H1 (cell line): ENCODE results near the gene HNF1B. TPM values are rescaled to one million over a fixed set of nuclear protein-coding genes. Genes with fewer than 3 reads are reported as not detected.
A peak's percentile ranks its signal among the peaks of the same experiment; 100 is the strongest.

ENCODE experiments used
- BACH1 ChIP-seq: IDR thresholded peaks from 2 replicates; pipeline ENCODE4 v1.6.1; 2012; ENCODE audit warnings: low read length, improper control_type of control experiment
- NANOG ChIP-seq: IDR thresholded peaks from 2 replicates; pipeline ENCODE4 v1.6.1; 2011; ENCODE audit warnings: low read length, low read depth, mild to moderate bottlenecking, inconsistent platforms; ENCODE audit not compliant: insufficient read depth, poor library complexity, severe bottlenecking
- RBBP5 ChIP-seq: IDR thresholded peaks from 2 replicates; pipeline ENCODE4 v1.7.1; 2012; ENCODE audit warnings: low read depth, mild to moderate bottlenecking, inconsistent platforms, low read length, moderate library complexity, borderline replicate concordance
- SAP30 ChIP-seq: fragments of 300-600 bp; sonication (generic); IDR thresholded peaks from 2 replicates; pipeline ENCODE4 v1.7.1; 2012; ENCODE audit warnings: low read length, moderate library complexity, mild to moderate bottlenecking, inconsistent platforms; ENCODE audit not compliant: insufficient read depth, insufficient replicate concordance
- SP4 ChIP-seq: IDR thresholded peaks from 2 replicates; pipeline ENCODE4 v1.6.1; 2012; ENCODE audit warnings: low read length, inconsistent platforms
- SRF ChIP-seq: IDR thresholded peaks from 2 replicates; pipeline ENCODE4 v1.6.1; 2011; ENCODE audit warnings: mild to moderate bottlenecking, low read depth, low read length, moderate library complexity
- TAF7 ChIP-seq: optimal IDR thresholded peaks from 2 replicates; pipeline ENCODE3; 2011; ENCODE audit warnings: low read depth, mild to moderate bottlenecking, inconsistent platforms, low read length, moderate library complexity, borderline replicate concordance
- polyA plus RNA-seq, 7 experiments: library from polyadenylated mRNA; depleted of rRNA in 3 of 7; stranded (reverse) in 5 of 7; unstranded in 2 of 7; fragments of >200 nt in 5 of 7; fragments of 200-250 nt in 2 of 7; gene quantifications; 1 replicate in 5 of 7; 2 replicates in 1 of 7; 4 replicates in 1 of 7; pipeline versions ENCODE4 v1.2.1 to v1.2.3, GENCODE V29; 2011 to 2013; ENCODE audit warnings: missing spikeins in 2 of 7, mixed read lengths in 2 of 7
- total RNA-seq: library from RNA; stranded (reverse); fragmentation: NEBNext Ultra II Directional; extraction: Animal tissue kit (Norgen Biotek cat#: 25700); gene quantifications from 2 replicates; pipeline ENCODE4 v1.2.1, GENCODE V29; 2021

HNF1B gene
- total and polyA plus RNA-seq, 2 of the 8 experiments (the other 6 are each of a cell fraction or from before 2014, with no cell fraction given) = 0.13 to 0.30 TPM

DNA sequence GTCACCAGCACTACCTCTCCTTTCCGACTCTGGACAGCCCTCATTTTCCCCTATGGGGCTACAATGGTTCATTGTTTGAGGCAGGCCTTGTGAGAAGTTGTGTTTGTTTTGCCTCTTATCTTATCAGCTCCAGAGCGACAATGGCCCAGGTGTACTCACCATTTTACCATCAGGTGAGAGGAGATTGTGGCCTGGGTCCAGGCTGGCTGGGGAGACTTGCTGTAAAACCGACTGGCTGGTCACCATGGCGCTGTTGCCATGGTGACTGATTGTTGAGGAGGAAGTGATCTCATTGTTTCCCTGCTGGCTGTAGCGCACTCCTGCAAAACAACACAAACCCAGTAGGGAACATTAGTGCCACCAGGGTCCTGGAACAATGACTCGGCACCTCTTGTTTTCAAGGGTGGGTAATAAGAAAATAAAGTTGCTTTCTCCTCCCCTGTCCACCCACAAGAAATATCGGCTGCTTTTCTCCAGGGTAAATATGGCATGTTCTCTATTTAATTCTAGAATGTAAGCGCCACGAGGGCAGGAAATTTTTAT lies 34.4 kb downstream of the HNF1B start (continued):
- TF ChIP-seq BACH1 = peak; percentile 91
- no peak for TF ChIP-seq SAP30
- no peak for TF ChIP-seq TAF7
- peak; percentile 66 for TF ChIP-seq NANOG
- no peak for TF ChIP-seq RBBP5
- TF ChIP-seq SRF = no peak
- TF ChIP-seq SP4 = no peak
